Measurements from ENCODE around the gene PDE4D.

PDE4D gene

GRCh38 chr5:59506285-59506877 lies 387.1 kb downstream of the PDE4D start:
- DNase-seq (ENCODE audit: low read depth): no peak

GRCh38 chr5:59504043-59504442 lies 389.5 kb downstream of the PDE4D start:
- no peak for DNase-seq (ENCODE audit: low read depth)

- DNase-seq (ENCODE audit: low read depth): no peak
Measured at GRCh38 chr5:59503220-59503619, 390.3 kb downstream of the PDE4D start.

GRCh38 chr5:59501316-59501715 lies 392.2 kb downstream of the PDE4D start:
- no peak for DNase-seq (ENCODE audit: low read depth)

- no peak for DNase-seq (ENCODE audit: low read depth)
Measured at GRCh38 chr5:59500014-59500413, 393.5 kb downstream of the PDE4D start.

GRCh38 chr5:59497207-59497606 lies 396.3 kb downstream of the PDE4D start:
- no peak for DNase-seq (ENCODE audit: low read depth)

- DNase-seq (ENCODE audit: low read depth): no peak
Measured at GRCh38 chr5:59496524-59497134, 396.9 kb downstream of the PDE4D start.

- no peak for DNase-seq (ENCODE audit: low read depth)
Measured at GRCh38 chr5:59491945-59492344, 401.6 kb downstream of the PDE4D start.

GRCh38 chr5:59489551-59489950 lies 404.0 kb downstream of the PDE4D start:
- no peak for DNase-seq (ENCODE audit: low read depth)

GRCh38 chr5:59487772-59488729 lies 405.5 kb downstream of the PDE4D start:
- no peak for DNase-seq (ENCODE audit: low read depth)

GRCh38 chr5:59487068-59487686 lies 406.3 kb downstream of the PDE4D start:
- no peak for DNase-seq (ENCODE audit: low read depth)

GRCh38 chr5:59486508-59486907 lies 407.0 kb downstream of the PDE4D start:
- no peak for DNase-seq (ENCODE audit: low read depth)

GRCh38 chr5:59485629-59486439 lies 407.7 kb downstream of the PDE4D start:
- DNase-seq (ENCODE audit: low read depth): no peak

- no peak for DNase-seq (ENCODE audit: low read depth)
Measured at GRCh38 chr5:59485107-59485506, 408.4 kb downstream of the PDE4D start.

GRCh38 chr5:59484618-59485017 lies 408.9 kb downstream of the PDE4D start:
- DNase-seq (ENCODE audit: low read depth): no peak

GRCh38 chr5:59483971-59484472 lies 409.5 kb downstream of the PDE4D start:
- DNase-seq (ENCODE audit: low read depth): no peak

- DNase-seq (ENCODE audit: low read depth): no peak
Measured at GRCh38 chr5:59479086-59479485, 414.4 kb downstream of the PDE4D start.

- DNase-seq (ENCODE audit: low read depth): no peak
Measured at GRCh38 chr5:59474324-59474723, 419.2 kb downstream of the PDE4D start.

GRCh38 chr5:59473611-59474010 lies 419.9 kb downstream of the PDE4D start:
- no peak for DNase-seq (ENCODE audit: low read depth)

GRCh38 chr5:59471463-59471862 lies 422.1 kb downstream of the PDE4D start:
- no peak for DNase-seq (ENCODE audit: low read depth)

- no peak for DNase-seq (ENCODE audit: low read depth)
Measured at GRCh38 chr5:59467969-59468368, 425.6 kb downstream of the PDE4D start.

All from T follicular helper cell (primary cell).